Stimulated activated effector memory CD8-positive, alpha-beta T cell treated with anti-CD3 and anti-CD28 coated beads, Interleukin-12 subunit alpha, Interleukin-12 subunit beta, amount 100 ng/mL, for 72 hours (primary cell): Measurements from ENCODE around the gene SEC11A.
"Not testable (repeated sequence)": the region's sequence is repeated elsewhere in the genome, so short reads cannot be mapped to it uniquely, and the experiment has no call there.

ENCODE experiments used
- ATAC-seq: fragments of 150-1000 bp; cut with Tn5 transposase; 2 replicates; pipeline ENCODE4 v1.10.0; 2021
- DNase-seq, 2 donors: peaks; one replicate each; pipeline ENCODE4 v3.0.0; 2021 to 2022; ENCODE audit warnings: low spot score in 2 of 2
- H3K27ac Mint-ChIP-seq: one replicate; pipeline ENCODE4 v1.8.0; 2022; ENCODE audit warnings: mild to moderate bottlenecking, mixed read lengths
- H3K36me3 Mint-ChIP-seq: one replicate; pipeline ENCODE4 v1.8.0; 2022; ENCODE audit warnings: mild to moderate bottlenecking, mixed read lengths
- H3K4me1 Mint-ChIP-seq: one replicate; pipeline ENCODE4 v1.8.0; 2022; ENCODE audit warnings: mixed read lengths
- H3K4me3 Mint-ChIP-seq: one replicate; pipeline ENCODE4 v1.8.0; 2022; ENCODE audit warnings: mild to moderate bottlenecking, mixed read lengths
- H3K9me3 Mint-ChIP-seq: one replicate; pipeline ENCODE4 v1.8.0; 2022; ENCODE audit warnings: mixed read lengths

The SEC11A gene

DNA sequence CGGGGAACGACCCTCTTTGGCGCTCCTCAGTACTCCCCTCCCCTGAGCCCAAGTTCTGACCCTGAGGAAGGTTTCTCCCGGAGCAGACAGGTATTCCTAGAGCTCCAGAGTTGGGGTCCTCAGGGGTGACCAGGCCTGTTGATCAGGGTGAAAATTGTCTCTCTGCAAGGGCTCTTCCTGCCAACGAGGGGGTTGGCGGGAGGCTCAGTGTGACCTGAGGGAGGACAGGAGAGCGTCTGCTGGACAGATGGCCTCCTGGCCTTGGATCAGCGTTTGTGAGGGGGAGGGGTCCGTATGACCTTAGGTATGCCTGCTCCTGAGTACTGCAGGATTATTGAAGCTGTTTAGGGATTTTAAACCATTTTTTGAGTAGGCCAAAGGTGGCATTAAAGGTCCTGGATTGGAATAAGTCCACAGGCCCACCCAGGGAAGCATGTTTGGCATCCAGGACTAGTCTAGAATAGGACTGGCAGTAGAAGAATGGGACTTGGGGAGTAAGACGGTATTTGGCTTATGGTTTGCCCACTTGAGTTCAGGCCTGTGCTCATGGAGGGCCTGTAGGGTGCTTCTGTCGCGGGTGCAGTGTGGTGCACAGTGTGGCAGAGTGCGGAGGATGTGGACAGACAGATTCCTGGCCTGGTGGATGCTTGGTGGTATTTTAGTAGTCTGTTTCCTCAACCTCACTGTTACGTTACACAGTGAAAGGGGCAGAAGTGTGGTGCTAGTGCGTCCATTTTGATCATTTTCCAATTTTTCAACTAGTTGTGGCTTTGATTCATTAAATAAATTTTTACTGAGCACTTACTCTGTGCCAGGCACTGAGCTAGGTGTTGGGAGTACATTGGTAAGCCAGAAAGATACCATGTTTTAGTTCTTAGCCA lies 33.4 kb upstream of the SEC11A start:
- Mint-ChIP-seq H3K9me3 (no peaks in the 10 kb centered on the region), H3K36me3 (peaks cover 18% of the 10 kb centered on the region)

DNA sequence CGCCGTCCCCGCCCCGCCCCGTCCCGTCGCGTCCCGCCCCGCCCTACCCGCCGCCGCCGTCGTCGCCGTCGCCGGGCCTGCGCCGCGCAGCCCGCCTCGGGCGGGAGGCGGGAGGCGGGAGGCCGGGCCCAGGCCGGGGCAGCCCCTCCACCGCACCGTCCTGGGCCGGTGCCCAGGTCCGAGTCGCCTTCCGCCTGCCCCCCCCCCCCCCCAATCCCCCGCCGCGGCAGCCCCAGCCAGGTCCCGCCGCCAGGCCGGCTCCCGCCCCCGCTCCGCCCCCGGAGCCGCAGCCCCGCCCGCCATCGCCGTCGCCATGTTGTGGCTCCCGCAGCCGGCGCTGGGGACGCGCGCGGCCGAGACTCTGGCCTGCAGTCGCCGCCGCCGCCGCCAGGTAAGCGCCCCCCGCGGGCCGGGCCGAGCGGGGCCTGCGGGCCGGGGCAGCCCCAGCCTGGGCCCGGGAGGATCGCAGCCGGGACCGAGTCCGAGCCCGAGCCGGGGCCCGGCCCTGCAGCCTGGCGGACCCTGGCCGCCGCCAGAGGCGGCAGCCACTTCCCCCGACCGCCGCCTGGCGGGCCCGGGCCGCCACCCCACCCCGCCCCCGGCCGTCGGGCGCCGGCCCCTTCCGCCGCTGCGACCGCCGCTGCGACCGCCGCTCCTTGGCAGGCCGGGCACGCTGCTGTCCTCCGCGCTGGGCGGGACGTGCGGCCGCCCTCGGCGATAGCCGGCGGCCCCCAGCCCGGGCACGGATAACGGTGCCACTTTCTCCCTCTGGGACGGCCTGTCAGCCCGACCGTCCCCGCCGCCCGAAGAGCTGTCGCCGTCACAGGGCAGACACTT lies 32.6 kb upstream of the SEC11A start, which contains the start of gene ZNF592:
ZNF592 (plus strand) TSS at position 319 of the 837 bp plus-strand sequence. CDS start 34,084 bp downstream, outside the sequence.
- H3K9me3 Mint-ChIP-seq: no peaks in the 10 kb centered on the region
- DNase-seq (peak; percentile 71 to 90), ATAC-seq (peak; percentile 70)
- H3K4me1 Mint-ChIP-seq: peaks cover 59% of the 10 kb centered on the region
- H3K4me3 Mint-ChIP-seq: peak within 1 kb of the TSS; percentile 92
- peak within 1 kb of the TSS; percentile 96 for H3K27ac Mint-ChIP-seq
- peaks cover 18% of the 10 kb centered on the region for H3K36me3 Mint-ChIP-seq

More for the DNA sequence above, 33.4 kb upstream of the SEC11A start:
- H3K4me1 Mint-ChIP-seq: peaks cover 61% of the 10 kb centered on the region
- H3K27ac Mint-ChIP-seq: peak overlapping the region; percentile 96
- peak; percentile 21 to 79 for DNase-seq
- peak; percentile 46 for ATAC-seq
- H3K4me3 Mint-ChIP-seq: peak overlapping the region; percentile 92

DNA sequence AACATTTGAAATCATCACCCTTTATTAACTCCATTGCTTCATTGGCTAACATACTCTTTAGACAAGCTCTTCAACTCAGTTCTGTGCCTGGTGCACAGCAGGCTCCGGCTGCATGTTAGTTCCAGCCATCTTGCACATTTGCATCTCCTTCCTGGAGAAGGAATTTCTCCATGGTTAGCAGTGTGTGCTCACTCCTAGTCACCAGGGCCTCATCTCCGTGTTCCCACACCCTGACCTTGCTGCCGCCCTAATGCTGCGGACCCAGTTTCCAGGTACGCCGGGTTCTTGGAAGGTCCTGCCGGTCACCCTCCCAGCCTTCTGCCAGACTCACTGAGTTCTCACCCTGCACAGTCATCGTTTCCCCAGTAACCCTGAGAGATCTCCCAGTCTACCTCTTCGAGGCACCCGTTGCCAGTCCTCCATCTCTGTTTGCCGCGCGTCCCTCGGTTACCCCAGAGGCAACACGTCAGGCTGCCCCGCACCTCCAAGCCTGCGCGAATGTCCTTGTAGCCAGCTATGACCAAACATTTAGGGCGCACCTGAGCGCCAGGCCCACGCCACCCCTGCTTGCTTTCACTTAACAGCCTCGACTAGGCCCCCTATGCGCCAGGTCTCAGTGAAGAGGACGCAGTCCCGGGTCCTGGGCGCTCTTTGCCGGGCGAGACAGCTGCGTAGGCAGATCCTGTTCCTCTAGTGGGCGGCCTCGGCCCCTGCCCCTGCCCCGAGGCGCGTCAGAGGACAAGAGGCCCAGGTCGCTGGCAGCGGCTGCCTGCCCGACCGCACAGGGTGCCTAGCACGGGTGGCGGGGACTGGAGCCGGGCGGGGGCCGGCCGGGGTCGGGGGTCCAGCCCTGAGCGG lies 31.7 kb upstream of the SEC11A start:
- Mint-ChIP-seq H3K36me3 (peaks cover 18% of the 10 kb centered on the region), H3K27ac (peak overlapping the region; percentile 96), H3K9me3 (no peaks in the 10 kb centered on the region), H3K4me1 (peaks cover 52% of the 10 kb centered on the region), H3K4me3 (peak overlapping the region; percentile 89)
- ATAC-seq (peak; percentile 79), DNase-seq (peak; percentile 67 to 91)

DNA sequence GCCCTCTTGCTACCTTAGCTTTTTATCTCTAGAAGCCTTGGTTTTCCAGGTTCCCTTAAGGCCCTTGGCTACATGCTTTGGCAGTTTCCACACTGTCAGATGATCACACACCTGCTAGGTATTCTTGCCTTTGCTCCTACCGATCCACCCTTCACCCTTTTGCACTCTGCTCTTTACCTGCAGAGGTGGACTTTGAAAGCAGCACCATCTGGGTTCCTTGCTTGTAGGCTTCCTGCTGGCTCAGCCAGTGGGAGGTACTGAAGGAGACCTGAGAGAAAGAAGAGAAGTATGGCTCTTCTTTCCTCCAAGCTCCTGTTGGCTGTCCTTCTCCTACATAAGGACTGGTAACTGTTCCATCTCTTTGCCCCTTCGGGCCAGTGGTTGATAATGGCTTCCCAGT lies 25.2 kb upstream of the SEC11A start:
- no peak for DNase-seq
- peaks cover 6% of the 10 kb centered on the region for H3K36me3 Mint-ChIP-seq
- no peak overlapping the region for H3K4me3 Mint-ChIP-seq
- ATAC-seq: no peak
- no peak overlapping the region for H3K27ac Mint-ChIP-seq
- no peaks in the 10 kb centered on the region for H3K9me3 Mint-ChIP-seq
- H3K4me1 Mint-ChIP-seq: peaks cover 28% of the 10 kb centered on the region

DNA sequence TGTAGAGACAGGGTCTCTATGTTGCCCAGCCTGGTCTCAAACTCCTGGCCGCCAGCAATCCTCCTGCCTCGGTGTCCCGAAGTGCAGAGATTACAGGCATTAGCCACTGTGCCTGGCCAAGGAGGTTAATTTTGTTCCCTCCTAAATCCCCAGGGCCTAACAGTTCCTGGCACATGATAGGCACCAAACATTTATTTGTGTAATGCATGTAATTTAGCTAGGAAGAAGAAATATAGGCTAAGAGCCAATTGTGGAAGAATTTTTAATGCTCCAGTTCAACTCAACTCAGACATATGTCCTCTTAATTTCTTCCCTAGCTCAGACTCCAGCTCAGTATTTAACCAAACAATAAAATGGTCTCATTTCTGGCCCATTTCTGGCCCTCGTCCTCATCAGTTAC lies 24.8 kb upstream of the SEC11A start:
- Mint-ChIP-seq H3K27ac (no peak overlapping the region), H3K36me3 (peaks cover 10% of the 10 kb centered on the region)
- no peak for ATAC-seq

DNA sequence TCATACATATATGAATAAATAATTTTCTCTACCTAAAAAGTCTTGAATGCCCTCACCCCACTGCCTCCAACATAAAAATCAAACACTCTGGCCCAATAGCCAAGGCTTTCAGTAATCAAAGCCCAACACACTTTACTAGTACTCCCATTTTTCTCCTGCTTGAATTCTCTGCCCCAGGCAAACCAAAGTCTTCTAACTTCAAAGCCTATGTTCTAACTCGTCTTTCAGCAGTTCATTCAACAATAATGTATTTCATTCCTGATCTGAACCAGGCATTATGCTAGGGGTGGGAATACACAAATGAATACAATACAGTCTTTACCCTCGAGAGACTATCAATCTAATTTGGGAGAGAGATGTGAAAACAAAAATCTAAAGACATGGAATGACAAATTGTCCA lies 21.1 kb upstream of the SEC11A start:
- no peaks in the 10 kb centered on the region for H3K9me3 Mint-ChIP-seq
- peaks cover 30% of the 10 kb centered on the region for H3K36me3 Mint-ChIP-seq
- DNase-seq (no peak), ATAC-seq (no peak)
- H3K27ac Mint-ChIP-seq: peak overlapping the region; percentile 90
- peaks cover 49% of the 10 kb centered on the region for H3K4me1 Mint-ChIP-seq
- H3K4me3 Mint-ChIP-seq: peak overlapping the region; percentile 9

More for the DNA sequence above, 24.8 kb upstream of the SEC11A start:
- Mint-ChIP-seq H3K4me3 (no peak overlapping the region), H3K9me3 (no peaks in the 10 kb centered on the region), H3K4me1 (peaks cover 30% of the 10 kb centered on the region)
- no peak for DNase-seq

DNA sequence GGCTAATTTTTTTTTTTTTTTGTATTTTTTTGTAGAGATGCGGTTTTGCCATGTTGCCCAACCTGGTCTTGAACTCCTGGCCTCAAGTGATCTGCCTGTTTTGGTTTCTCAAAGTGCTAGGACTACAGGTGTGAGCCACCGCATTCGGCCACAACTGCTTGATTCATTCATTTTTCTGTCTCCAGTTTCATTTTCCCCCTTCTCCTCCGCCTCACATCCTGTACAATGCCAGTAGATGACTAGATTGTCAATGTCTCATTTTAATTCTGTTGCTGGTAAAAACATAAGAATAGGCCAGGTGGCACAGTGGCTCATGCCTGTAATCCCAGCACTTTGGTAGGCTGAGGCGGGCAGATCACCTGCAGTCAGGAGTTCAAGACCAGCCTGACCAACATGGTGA lies 20.4 kb upstream of the SEC11A start:
- H3K4me3 Mint-ChIP-seq: peak overlapping the region; percentile 72
- peak; percentile 38 to 83 for DNase-seq

DNA sequence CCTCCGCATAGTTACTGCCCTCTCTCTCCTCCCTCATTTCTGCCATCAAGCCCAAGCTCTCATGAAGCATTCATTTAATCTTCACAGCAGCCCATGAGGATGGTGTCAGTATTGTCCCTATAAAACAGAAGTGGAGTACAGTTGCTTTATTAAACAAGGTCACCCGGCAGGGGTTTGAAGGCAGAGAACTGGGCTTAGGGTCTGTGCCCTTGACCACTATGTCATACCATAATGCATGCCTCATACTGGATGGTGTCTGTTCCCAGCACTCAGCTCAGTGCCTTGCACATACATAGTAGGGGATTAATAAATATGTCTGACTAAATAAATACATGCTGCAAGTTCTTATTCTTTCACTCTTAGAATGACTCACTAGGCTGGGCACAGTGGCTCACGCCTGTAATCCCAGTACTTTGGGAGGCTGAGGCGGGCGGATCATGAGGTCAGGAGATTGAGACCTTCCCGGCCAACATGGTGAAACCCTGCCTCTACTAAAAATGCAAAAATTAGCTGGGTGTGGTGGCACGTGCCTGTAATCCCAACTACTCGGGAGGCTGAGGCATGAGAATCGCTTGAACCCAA lies 19.6 kb upstream of the SEC11A start:
- peaks cover 30% of the 10 kb centered on the region for H3K36me3 Mint-ChIP-seq
- peaks cover 44% of the 10 kb centered on the region for H3K4me1 Mint-ChIP-seq
- ATAC-seq (peak; percentile 83), DNase-seq (peak; percentile 13 to 82)
- H3K27ac Mint-ChIP-seq: peak overlapping the region; percentile 90
- H3K4me3 Mint-ChIP-seq: peak overlapping the region; percentile 72
- not testable (repeated sequence) for H3K9me3 Mint-ChIP-seq

More for the DNA sequence above, 20.4 kb upstream of the SEC11A start:
- Mint-ChIP-seq H3K9me3 (no peaks in the 10 kb centered on the region), H3K36me3 (peaks cover 30% of the 10 kb centered on the region), H3K27ac (peak overlapping the region; percentile 90), H3K4me1 (peaks cover 47% of the 10 kb centered on the region)
- ATAC-seq: peak; percentile 87

DNA sequence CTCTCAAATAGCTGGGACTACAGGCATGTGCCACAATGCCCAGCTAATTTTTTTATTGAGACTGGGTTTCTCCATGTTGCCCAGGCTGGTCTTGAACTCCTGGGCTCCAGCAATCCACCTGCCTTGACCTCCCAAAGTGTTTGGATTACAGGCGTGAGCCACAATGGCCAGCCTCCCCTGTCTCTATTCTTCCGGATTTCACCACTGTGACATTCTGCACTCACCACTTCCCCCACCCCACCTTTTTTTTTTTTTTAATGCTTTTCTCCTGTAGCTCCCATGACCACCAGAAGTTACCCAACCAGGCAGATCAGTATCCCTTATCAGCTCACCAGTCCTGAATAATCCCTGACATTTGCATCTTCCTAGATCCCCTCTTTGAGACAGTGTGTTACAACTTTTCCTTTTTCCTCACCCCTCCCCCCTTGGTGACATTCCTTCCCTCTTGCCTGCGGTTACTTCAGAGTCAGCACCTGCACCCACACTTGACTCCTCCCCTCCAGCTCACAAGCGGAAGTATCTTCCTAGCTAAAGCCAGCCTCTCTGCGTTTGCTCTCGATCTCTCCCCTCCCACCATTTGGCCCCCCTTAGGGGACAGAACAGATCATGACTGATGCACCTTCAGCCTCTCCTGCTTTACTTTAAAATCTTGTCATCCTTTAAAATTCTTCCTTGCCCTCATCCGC lies 19.0 kb upstream of the SEC11A start:
- peak overlapping the region; percentile 72 for H3K4me3 Mint-ChIP-seq
- H3K27ac Mint-ChIP-seq: peak overlapping the region; percentile 90
- peaks cover 44% of the 10 kb centered on the region for H3K4me1 Mint-ChIP-seq
- H3K36me3 Mint-ChIP-seq: peaks cover 30% of the 10 kb centered on the region
- H3K9me3 Mint-ChIP-seq: no peaks in the 10 kb centered on the region
- ATAC-seq (peak; percentile 68), DNase-seq (peak; percentile 28 to 81)

DNA sequence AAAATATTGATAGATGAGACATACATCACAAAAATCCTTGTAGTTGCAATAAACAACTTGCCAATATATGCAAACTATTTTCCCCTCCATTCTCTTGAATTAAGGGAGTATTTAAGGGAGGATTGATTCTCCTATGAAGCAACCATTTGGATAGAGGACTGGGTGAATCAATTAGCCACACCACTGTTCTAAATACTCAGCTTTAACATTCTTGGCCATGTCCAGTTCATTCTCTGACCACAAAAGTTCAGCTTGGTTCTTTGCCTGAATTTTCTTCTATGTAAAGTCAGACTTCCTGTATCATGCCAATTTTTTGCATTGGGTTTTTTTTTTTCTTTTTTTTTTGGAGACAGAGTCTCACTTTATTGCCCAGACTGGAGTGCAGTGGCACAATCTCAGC lies 15.8 kb upstream of the SEC11A start:
- Mint-ChIP-seq H3K4me3 (no peak overlapping the region), H3K9me3 (no peaks in the 10 kb centered on the region), H3K4me1 (peaks cover 51% of the 10 kb centered on the region), H3K36me3 (peaks cover 30% of the 10 kb centered on the region), H3K27ac (no peak overlapping the region)
- ATAC-seq: no peak
- no peak for DNase-seq

DNA sequence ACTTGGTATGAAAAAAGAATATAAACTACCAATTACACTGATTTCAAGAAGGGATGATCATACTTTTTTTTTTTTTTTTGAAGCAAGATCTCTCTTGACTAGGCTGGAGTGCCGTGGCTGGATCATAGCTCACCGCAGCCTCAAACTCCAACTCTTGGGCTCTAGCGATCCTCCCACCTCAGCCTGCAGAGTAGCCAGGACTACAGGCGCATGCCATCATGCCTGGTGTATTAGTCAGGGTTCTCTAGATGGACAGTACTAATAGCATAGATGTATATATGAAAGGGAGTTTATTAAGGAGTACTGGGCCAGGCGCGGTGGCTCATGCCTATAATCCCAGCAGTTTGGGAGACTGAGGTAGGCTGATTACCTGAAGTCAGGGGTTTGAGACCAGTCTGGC lies 11.5 kb upstream of the SEC11A start:
- DNase-seq: no peak
- Mint-ChIP-seq H3K4me3 (no peak overlapping the region), H3K27ac (no peak overlapping the region), H3K9me3 (no peaks in the 10 kb centered on the region), H3K4me1 (peaks cover 28% of the 10 kb centered on the region), H3K36me3 (no peaks in the 10 kb centered on the region)
- ATAC-seq: no peak

DNA sequence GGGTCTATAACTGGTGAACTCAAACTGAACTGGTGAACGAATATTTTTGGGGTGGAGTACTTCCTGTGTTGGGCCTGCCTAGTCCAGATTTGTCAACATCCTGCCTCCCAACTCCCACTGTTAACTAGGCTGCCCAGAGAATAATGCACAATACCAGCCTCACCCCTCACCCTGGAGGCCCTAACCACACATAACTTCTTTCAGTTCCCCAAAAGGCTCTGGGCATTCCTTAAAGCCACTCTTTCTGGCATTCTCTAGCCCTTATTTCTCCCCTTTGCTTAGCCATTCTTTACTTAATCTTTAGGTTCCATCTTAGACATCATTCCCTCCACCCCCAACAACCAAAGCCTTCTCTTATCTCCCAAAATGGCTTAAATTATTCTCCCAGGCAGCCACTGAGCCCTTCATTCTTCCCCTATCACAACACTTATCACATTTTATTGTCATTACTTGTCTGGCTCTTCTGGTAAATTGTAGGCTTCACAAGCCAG lies 9.1 kb upstream of the SEC11A start:
- Mint-ChIP-seq H3K27ac (peak overlapping the region; percentile 81), H3K9me3 (no peaks in the 10 kb centered on the region), H3K36me3 (no peaks in the 10 kb centered on the region), H3K4me1 (peaks cover 37% of the 10 kb centered on the region), H3K4me3 (no peak overlapping the region)
- peak; percentile 74 for ATAC-seq
- DNase-seq: no peak

DNA sequence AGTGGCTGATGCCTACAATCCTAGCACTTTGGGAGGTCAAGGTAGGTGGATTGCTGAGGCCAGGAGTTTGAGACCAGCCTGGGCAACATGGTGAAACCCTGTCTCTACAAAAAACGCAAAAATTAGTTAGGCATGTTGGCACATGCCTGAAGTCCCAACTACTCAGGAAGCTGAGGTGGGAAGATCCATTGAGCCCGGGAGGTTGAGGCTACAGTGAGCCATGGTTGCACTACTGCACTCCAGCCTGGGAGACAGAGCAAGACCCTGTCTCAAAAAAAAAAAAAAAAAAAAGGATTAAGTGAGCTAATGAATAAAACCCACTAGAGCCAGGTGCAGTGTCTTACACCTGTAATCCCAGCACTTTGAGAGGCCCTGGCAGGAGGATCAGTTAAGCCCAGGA lies 6.7 kb upstream of the SEC11A start:
- Mint-ChIP-seq H3K4me1 (peaks cover 20% of the 10 kb centered on the region), H3K36me3 (no peaks in the 10 kb centered on the region), H3K9me3 (no peaks in the 10 kb centered on the region), H3K27ac (no peak overlapping the region), H3K4me3 (no peak overlapping the region)
- DNase-seq (no peak), ATAC-seq (no peak)

DNA sequence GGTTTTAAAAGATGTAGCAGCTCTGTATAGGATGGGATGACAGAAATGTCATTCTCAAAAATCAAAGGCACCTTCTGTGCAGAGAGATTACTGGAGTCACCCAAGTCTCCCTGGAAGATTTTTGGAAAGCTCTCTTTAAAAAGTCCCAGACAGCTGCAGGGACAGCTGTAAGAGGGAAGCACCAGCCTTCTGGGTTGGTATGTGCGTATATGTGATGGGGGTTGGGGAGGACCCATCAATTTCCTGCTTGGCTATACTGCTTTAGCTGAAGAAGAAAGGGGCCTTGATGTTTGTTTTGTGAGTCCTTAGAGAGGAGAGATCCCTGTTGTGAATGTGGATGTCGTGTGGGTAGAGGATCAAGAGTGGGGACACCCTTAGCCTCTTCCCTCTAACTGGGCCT lies 5.4 kb upstream of the SEC11A start:
- DNase-seq: no peak
- no peak for ATAC-seq
- peaks cover 19% of the 10 kb centered on the region for H3K4me1 Mint-ChIP-seq
- no peaks in the 10 kb centered on the region for H3K9me3 Mint-ChIP-seq
- H3K36me3 Mint-ChIP-seq: no peaks in the 10 kb centered on the region
- no peak overlapping the region for H3K4me3 Mint-ChIP-seq
- peak overlapping the region; percentile 83 for H3K27ac Mint-ChIP-seq
